Measurements from ENCODE around the gene NFIX. TPM values are rescaled to one million over a fixed set of nuclear protein-coding genes. Genes with fewer than 3 reads are reported as not detected.
A peak's percentile ranks its signal among the peaks of the same experiment; 100 is the strongest.

The NFIX gene
- total RNA-seq, 4 donors from 2014 or later, result 31.9 to 128 (median 105) TPM

DNA sequence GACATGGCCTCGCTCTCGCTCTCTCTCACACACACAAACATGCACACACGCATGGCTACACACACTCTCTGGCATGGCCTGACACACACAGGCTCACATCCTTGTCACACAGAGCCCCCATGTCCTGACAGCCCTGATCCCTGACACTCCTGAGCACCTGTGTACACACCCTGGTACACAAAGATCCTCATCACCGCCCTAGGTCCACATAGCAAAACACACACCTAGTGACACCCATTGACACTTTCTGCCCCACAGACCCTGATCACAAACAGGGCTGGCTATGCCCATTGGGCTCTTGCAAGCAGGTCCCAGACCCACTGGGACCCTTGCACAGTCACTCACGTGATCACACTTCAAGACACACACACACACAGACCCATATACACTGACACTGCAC is 4.0 kb upstream of the NFIX start:
- no peak for ATAC-seq
- in situ Hi-C loops (cut with MboI; ENCODE audit: low sequenced_read_pairs in 4 of 4), result no loop called here
- intact Hi-C loops (cut with DNase I; ENCODE audit: low total_unique reads), result no loop called here

GRCh38 chr19:12992729-12993128 is 2.5 kb upstream of the NFIX start:
- ATAC-seq (no peak), DNase-seq (no peak)
- peaks cover 10 to 13% of the 10 kb centered on the region in 2 donors for H3K4me1 ChIP-seq
- no peaks in the 10 kb centered on the region for H3K27me3 ChIP-seq
- no peak overlapping the region for H3K4me3 ChIP-seq
- peak overlapping the region in 2 of 4 donors; percentile 79 to 96 for H3K27ac ChIP-seq
- no peaks in the 10 kb centered on the region for H3K36me3 ChIP-seq
- intact Hi-C loops (cut with DNase I; ENCODE audit: low total_unique reads), result no loop called here
- H3K9me3 ChIP-seq, result no peaks in the 10 kb centered on the region
- TF ChIP-seq POLR2A (IDR thresholded peaks at IDR 0.05) (no peak), CTCF (IDR thresholded peaks at IDR 0.05 in 4 of 5, conservative IDR thresholded peaks at IDR 0.05 in 1 of 5) (no peak)
- in situ Hi-C loops (cut with MboI; ENCODE audit: low sequenced_read_pairs in 4 of 4), result no loop called here

More for the DNA sequence above, 4.0 kb upstream of the NFIX start:
- no peak for DNase-seq
- Histone ChIP-seq H3K4me1 (no peaks in the 10 kb centered on the region), H3K4me3 (no peak overlapping the region), H3K36me3 (no peaks in the 10 kb centered on the region), H3K27ac (no peak overlapping the region), H3K27me3 (no peaks in the 10 kb centered on the region), H3K9me3 (no peaks in the 10 kb centered on the region)
- TF ChIP-seq CTCF (IDR thresholded peaks at IDR 0.05 in 4 of 5, conservative IDR thresholded peaks at IDR 0.05 in 1 of 5), result no peak
- TF ChIP-seq POLR2A (IDR thresholded peaks at IDR 0.05), result no peak

GRCh38 chr19:12993562-12993961 is 1.7 kb upstream of the NFIX start:
- H3K4me1 ChIP-seq, result peaks cover 19 to 21% of the 10 kb centered on the region in 2 donors
- in situ Hi-C loops (cut with MboI; ENCODE audit: low sequenced_read_pairs in 4 of 4), result no loop called here
- H3K9me3 ChIP-seq, result no peaks in the 10 kb centered on the region
- H3K4me3 ChIP-seq, result no peak overlapping the region
- no peaks in the 10 kb centered on the region for H3K36me3 ChIP-seq
- H3K27ac ChIP-seq, result peak overlapping the region; percentile 73 to 96 (median 82)
- no peak for ATAC-seq
- DNase-seq, result no peak
- intact Hi-C loops (cut with DNase I; ENCODE audit: low total_unique reads), result no loop called here
- TF ChIP-seq POLR2A (IDR thresholded peaks at IDR 0.05) (no peak), CTCF (IDR thresholded peaks at IDR 0.05 in 4 of 5, conservative IDR thresholded peaks at IDR 0.05 in 1 of 5) (no peak)
- no peaks in the 10 kb centered on the region for H3K27me3 ChIP-seq

DNA sequence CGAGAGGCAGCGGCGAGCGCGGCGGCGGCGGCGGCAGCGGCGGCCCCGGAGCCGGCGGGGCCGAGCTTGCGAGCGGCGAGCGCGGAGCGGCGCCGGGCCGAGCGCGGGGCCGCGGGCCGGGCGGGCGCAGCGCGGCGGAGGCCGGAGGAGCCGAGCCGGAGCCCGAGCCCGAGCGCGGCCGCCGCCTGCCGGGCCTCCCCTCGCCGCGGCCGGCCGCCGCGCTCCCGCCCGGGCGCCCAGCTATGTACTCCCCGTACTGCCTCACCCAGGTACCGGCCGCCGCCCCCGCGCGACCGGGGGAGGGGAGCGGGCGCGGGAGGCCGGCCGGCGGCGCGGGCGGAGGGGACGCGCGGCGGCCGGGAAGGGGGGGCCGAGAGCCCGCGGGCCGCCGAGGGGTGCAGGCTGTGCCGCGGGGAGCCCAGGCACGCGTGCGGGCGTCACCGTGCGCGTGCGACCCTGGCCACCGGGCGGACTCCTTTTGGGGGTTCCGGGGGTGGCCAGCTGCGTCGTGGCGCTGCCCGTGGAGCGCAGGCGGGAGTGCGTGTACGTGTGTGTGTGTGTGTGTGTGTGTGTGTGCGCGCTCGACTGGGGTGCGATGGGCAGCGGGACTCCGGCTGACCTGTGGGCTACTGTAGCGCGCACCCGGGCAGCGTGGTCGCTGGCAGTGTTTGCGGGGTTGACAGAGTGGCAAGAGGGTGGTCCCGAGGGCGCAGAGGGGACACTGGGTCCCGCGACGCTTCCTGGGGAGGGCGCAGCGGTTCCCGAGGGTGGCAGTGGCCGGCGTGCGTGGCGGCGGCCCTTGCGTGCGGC is 526 bp downstream of the NFIX start:
- TF ChIP-seq CTCF (IDR thresholded peaks at IDR 0.05 in 4 of 5, conservative IDR thresholded peaks at IDR 0.05 in 1 of 5) (no peak), POLR2A (IDR thresholded peaks at IDR 0.05) (peak in 1 of 2 donors; percentile 9)

More for the DNA sequence above, 526 bp downstream of the NFIX start:
- H3K4me3 ChIP-seq, result peak overlapping the region; percentile 63 to 86 (median 80)
- no peaks in the 10 kb centered on the region for H3K27me3 ChIP-seq
- H3K36me3 ChIP-seq, result no peaks in the 10 kb centered on the region
- peaks cover 38 to 43% of the 10 kb centered on the region in 2 donors for H3K4me1 ChIP-seq
- ATAC-seq (peak; percentile 34 to 37), DNase-seq (no peak)
- H3K27ac ChIP-seq, result peak overlapping the region; percentile 97 to 100 (median 99)
- in situ Hi-C loops (cut with MboI; ENCODE audit: low sequenced_read_pairs in 4 of 4), result no loop called here
- no peaks in the 10 kb centered on the region for H3K9me3 ChIP-seq
- intact Hi-C loops (cut with DNase I; ENCODE audit: low total_unique reads), result loop anchor here (2.0 kb wide), 2 partner anchors 17 to 31 kb away; no protein-coding TSS in a partner anchor

Data from gastrocnemius medialis (tissue), 4 donors.